DMS79 treated with DMSO at 0.1 percent for 48 hours (cell line): ENCODE results near the gene METTL13.
"Not testable (repeated sequence)": the region's sequence is repeated elsewhere in the genome, so short reads cannot be mapped to it uniquely, and the experiment has no call there.

ENCODE experiments used
- DNase-seq: peaks from one replicate; lab custom pipeline; 2025; lab: John Stamatoyannopoulos, UW

The METTL13 gene

DNA sequence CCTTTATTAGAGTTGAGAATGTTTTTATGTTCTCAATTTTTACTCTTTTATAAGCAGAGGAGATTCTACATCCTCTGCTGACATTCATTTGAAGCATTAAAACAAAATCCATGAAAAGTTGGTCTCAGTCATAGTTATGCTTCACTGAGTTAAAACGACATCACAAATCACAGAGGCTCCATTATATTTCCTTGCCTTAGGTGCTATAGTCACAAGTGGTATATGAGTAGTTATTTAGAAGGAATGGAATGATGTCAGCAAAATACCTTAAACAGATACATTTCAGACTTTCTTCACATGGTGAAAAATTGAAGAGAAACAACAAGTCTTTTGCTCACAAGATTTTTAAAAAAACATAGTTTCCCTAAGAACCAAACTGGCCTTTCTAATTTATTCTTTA, 11.7 kb upstream of the METTL13 start:
- DNase-seq: no peak

- DNase-seq: no peak
Measured at GRCh38 chr1:171772312-171772711, 9.1 kb upstream of the METTL13 start.

- DNase-seq: no peak
Measured at GRCh38 chr1:171780583-171781175, 781 bp upstream of the METTL13 start.

DNA sequence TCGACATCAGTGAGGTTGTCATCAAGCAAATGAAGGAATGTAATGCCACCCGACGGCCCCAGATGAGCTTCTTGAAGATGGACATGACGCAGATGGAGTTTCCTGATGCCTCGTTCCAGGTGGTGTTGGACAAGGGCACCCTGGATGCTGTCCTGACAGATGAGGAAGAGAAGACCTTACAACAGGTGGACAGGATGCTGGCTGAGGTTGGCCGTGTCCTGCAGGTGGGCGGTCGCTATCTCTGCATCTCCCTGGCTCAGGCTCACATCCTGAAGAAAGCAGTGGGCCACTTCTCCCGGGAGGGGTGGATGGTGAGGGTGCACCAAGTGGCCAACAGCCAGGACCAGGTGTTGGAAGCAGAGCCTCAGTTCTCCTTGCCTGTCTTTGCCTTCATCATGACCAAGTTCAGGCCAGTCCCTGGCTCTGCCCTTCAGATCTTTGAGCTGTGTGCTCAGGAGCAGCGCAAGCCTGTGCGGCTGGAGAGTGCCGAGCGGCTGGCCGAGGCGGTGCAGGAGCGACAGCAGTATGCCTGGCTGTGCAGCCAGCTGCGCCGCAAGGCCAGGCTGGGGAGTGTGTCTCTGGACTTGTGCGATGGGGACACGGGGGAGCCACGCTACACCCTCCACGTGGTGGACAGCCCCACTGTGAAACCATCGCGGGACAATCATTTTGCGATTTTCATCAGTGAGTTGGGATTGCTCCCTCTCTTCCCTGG, 2.5 kb downstream of the METTL13 start:
- no peak for DNase-seq

DNA sequence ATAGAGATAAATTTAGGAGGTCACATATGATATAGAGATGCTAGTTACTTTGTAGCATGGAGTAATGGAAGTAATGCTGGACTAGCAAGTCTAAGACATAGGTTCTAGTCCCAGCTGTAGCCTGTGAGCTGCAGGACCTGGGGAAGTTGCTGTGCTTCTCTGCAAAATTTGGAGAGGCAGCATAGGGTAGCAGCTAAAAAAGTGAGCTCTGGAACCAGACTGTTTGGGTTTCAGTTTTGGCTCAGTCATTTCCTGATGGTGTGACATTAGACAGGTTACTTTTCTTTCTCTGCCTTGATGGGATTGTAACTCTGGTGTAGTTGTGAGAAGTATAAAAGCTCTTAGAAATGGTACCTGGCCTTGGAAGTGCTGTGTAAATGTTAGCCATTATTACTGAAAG, 3.3 kb downstream of the METTL13 start:
- no peak for DNase-seq

GRCh38 chr1:171785766-171786165, 4.3 kb downstream of the METTL13 start:
- DNase-seq: no peak

GRCh38 chr1:171786534-171786933, 5.1 kb downstream of the METTL13 start:
- DNase-seq: no peak

DNA sequence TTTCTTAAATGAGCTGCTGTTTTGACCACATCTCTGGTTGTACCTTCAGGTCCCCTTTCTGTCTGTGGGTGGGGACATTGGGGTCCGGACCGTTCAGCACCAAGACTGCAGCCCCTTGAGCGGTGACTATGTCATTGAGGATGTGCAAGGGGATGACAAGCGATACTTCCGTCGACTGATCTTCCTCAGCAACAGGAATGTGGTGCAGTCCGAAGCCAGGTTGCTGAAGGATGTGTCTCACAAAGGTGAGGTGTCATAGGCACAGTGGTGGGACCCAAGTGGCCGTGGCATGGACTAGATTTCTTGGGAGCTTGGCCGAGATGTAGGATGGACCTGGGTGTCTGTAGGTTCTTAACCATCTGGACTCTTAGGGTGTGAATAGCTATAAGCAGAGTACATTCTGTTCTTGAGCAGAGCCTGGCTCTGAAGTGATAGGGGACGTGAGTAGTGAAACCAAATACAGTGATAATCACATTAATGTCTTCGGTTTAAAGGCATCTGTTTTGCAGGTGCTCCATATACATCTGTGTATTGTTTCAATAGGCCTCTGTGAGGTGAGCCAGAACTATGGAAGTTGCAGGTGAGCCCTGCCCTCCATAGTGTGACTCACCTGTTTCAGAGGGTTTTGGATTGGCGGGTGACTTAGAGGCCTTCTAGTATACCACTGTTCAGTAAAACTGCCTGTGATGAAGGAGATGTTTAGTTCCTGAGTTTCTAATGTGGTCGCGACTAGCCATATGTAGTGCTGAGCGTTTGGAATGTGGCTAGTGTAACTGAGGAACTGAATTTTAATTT, 6.4 kb downstream of the METTL13 start:
- no peak for DNase-seq

DNA sequence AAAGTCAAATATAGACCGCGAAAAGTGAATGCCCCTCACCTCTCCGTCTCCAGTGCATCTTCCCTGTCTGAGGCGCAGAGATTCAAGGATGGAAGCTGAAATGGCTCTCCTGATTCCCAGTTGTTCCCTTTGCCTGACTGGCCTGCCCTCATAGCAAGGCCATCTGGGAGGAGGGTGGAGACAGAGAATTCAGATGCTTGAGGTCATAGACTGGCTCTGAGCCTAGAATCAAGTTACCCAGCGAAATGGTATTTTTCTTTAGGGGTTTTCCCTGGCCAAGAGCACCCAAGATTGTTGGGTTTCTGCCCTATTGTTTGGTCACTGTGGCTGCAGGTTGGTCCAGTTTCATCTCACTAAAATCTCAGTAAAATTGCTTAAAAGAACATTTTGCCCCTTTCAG, 7.2 kb downstream of the METTL13 start:
- no peak for DNase-seq

GRCh38 chr1:171790318-171790717, 8.9 kb downstream of the METTL13 start:
- no peak for DNase-seq

GRCh38 chr1:171792656-171793369, 11.4 kb downstream of the METTL13 start:
- no peak for DNase-seq

DNA sequence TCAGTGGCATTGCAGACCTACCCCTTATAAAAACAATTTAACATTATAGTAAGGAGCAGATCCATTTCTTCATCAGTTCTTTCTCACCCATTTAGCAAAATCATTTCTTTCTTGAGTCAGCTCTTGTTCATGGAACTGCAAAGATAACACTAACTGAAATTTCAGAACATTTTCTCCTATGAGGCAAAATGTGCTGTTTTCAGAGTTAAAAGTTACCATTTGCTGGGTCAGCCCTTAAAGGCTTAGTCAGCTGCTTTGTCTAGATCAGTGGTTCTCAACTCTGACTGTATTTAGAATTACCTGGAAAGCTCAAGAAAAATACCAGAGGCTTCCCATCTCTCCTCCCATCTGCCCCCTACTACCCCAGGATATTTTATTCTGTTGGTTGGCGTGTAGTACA, 12.2 kb downstream of the METTL13 start:
- no peak for DNase-seq

DNA sequence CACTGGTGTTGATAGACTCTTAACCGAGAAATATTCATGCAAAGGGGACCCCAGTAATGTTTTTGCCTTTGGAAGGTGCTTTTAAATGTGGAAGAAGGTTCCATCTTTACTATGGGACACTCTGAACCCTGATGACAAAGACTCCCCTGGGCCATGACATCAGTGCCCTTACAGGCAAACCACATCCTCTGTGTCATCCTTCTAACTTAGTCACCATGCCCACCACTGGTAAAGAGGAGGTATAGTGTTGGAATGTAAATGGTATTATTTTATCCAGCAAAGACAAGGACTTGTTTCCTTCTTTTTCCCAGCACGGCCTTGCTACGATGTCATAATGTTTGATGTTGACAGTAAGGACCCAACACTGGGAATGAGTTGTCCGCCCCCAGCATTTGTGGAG, 12.6 kb downstream of the METTL13 start:
- no peak for DNase-seq

DNA sequence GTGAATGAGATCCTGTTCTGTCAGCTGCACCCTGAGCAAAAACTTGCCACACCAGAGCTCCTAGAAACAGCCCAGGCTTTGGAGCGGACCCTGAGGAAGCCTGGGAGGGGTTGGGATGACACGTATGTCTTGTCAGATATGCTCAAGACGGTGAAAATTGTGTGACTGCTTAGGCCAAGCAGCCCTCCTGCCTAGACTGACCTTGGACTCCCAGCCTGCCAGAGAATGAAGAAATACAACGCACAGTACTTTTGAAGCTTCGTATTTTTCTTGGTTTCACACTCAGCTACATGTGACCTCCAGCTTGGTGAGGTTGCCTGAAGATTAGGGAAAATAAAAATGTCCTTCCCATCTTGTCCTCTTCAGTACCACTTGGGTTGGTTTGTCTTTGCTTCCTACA, 15.1 kb downstream of the METTL13 start:
- DNase-seq: no peak

DNA sequence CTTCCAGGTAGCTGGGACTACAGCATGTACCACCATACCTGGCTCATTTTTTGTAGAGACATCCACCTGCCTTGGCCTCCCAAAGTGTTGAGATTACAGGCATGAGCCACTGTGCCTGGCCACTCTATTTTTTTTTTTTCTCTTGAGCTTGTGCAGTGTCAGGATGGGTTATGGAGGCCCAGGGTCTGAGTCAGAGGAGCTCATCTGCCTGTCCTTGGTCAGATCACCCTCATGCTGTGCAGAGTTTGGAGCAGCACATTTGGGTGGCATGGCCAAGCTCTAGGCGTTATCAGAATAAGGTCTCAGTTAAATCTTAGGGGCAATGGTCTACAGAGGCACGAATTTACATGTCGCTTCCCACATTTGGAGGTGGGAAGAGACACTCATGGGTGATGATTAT, 16.9 kb downstream of the METTL13 start:
- no peak for DNase-seq

GRCh38 chr1:171798765-171799164, 17.3 kb downstream of the METTL13 start:
- DNase-seq: no peak

GRCh38 chr1:171799166-171799565, 17.7 kb downstream of the METTL13 start:
- no peak for DNase-seq

DNA sequence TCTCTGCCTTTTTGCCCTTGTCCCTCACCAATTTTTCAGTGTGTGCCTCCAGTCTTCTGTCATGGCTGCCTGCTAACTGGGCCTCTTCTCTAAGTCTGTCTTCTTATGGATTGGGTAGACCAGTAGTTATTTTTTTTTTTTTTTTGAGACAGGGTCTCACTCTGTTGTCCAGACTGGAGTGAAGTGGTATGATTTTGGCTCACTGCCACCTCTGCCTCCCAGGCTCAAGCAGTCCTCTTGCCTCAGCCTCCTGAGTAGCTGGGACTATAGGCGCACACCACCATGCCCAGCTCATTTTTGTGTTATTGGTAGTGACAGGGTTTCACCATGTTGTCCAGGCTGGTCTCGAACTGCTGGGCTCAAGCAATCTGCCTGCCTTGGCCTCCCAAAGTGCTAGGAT, 18.2 kb downstream of the METTL13 start:
- not testable (repeated sequence) for DNase-seq

DNA sequence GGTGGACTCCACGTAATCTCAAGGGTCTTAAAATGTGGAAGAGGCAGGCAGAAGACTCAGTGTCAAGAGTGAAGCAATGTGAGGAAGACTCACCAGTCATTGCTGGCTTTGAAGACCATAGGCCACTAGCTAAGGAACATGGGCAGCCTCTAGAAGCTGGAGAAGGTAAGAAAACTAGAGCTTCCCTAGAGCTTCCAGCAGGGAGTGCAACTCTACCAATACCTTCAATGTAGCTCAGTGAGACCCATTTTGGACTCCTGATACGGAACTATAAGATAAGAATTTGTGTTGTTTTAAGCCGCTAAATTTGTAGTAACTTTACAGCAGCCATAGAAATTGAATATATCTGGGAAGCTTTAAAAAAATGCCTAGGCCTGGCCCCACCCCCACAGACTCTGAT, 18.9 kb downstream of the METTL13 start:
- no peak for DNase-seq

DNA sequence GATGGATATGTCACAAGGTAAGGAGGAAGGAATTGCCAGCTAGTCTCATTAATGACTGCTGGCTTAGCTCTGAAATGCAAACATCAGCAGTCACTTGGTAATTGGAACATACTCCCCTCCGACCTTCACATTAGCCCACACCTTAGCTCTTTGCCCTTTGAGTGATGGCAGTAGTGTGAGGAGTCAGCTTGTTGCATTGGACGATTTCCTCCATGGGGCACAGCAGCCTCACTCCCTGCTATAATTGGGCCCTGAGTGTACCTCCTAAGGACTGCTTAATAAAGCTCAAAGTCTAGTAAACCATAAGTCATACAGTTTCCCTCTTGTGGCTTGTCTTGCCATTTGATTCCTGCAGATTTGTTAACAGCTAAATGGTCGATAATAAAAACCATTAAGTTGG, 19.4 kb downstream of the METTL13 start:
- no peak for DNase-seq

DNA sequence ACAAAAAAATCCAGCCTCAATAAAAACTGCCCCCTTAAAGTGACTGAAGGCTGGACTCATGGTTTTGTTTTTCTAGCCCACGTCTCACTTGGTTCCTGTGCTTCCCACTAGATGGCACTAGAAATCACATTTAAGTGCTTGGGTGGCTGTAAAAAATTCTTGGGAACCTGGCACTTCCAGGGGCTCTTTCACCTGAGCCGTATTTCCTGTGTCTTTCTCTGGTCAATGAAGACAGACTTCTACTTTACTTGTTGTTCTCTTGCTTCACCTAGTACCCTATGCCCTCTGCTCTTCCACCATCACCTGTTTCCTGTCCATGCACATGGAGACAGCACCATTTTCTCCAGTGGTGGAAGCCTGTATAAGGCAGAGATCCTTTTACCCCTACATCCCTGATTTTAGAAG, 20.0 kb downstream of the METTL13 start:
- peak; percentile 13 for DNase-seq

DNA sequence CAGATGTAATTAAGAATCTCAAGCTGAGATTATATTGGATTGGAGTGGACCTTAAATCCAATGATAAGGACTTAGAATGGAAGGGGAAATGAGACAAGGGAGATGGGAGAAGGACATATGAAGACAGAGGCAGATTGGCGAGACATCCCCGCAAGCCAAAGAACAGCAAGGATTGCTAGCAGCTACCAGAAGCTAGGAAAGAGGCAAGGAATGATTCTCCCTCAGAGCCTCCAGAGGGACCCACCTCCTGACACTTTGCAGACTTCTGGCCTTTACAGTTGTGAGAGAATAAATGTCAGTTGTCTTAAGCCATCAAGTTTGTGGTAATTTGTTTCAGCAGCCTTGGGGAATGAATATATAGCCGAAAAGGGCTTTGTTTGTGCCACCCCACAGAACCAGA, 20.7 kb downstream of the METTL13 start:
- DNase-seq: no peak

GRCh38 chr1:171803045-171803444, 21.6 kb downstream of the METTL13 start:
- no peak for DNase-seq
